GM21447 (cell line): ENCODE results near the gene ZNF664.
"Not testable (repeated sequence)": the region's sequence is repeated elsewhere in the genome, so short reads cannot be mapped to it uniquely, and the experiment has no call there.

Experiments
- ATAC-seq: cut with Tn5 transposase; IDR thresholded peaks from one replicate; pipeline ENCODE4 v1.9.1; 2021; ENCODE audit not compliant: unreplicated experiment

Gene ZNF664

DNA sequence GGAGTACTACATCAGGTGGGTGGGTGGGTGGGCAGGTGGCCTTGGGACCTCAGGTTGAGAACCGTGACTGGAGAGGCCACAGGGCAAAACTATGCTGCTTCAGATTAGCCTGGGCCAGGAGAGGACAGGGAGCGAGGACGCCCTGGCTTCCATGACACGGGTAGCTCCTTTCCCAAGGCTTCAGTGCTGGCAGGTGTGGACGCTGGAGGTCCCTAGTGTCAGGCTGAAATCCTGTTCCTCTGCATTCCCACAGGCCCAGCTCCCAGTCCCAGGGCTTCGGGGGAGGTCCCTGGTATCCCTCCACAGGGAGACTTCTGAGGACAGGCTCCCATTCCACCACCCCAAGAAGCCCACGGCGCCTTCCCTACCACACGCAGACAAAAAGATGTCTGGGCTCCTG lies 32.0 kb upstream of the ZNF664 start:
- ATAC-seq: no peak

DNA sequence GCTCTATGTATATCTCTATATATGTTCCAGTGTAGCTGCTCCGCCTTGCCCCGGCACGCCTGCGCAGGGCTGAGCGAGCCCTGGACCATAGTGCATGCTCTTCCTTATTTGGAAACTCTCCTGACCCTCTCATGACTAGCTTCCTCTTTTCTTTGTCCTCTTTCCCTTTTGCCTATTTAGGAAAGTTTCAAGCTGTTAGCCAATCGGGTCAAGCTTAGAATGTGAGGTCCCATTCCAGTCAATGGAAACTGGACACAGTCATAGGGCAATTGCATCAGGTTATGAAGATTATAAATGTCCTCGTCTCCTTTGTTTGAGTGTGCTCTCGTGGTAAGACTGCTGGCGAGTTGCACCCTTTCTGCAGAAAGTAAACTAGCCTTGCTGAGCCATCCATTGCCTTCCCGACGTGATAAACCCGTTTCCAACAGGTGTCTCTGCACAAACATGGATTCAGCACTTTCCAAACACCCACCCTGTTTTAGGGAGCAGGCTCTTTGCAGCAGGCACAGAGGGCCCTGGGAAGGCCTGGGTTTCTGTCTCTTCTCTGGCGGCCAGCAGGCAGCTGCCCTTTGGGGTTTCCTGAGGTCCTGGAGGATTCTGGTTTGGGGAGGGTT lies 31.3 kb upstream of the ZNF664 start:
- no peak for ATAC-seq

DNA sequence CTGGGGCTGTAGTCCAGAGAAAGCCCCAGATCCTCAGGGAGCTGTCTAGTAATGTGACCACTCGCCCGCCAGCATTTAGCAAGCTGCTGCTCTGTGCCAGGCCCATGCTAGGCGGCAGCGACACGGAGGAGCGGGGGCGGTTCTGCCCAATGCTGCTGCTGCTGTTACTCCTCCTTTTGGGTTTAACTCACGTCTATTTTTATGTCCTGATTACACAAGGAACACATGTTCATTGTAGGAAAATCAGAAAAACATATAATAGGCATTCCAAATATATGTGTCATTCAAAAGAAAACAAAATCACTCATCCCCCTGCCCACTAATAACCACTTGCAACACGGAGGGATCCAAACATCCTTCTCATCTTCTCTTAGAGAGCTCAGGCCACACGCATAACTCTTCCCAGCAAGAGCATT lies 30.8 kb upstream of the ZNF664 start:
- ATAC-seq: no peak

DNA sequence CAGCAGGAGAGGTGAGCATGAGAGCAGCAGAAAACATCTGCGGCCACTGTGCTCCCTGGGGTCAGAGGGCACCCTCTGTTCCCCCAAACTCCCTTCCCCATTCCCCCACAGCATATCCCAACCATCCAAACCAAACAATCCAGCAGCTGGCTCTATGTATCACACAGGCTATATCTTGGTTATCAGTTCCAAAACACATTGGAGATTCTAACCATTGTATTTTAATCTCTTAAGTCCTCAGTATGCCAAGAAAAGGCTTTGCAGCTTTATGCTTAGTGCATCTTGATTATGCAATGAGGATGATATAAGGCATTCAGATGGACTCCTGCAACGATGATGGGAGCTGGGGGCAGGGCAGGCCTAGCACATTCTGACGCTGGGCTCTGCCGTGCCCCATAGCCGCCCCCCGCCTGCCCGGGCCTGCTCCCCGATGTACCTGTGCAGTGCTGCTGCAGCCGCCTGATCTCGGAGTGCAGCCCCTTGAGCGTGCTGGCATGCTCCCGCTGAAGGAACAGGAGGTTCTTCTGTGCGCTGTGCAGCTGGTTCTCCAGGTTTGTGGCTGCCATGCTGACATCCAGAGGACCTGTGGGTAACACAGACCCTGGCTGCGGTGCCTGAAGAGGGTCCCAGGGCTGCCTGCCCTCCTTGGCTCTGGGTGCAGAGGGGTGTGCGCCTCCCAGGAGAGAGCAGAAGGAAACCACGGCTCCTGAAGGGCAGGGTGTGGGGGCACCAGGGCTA lies 29.9 kb upstream of the ZNF664 start:
- ATAC-seq: no peak

DNA sequence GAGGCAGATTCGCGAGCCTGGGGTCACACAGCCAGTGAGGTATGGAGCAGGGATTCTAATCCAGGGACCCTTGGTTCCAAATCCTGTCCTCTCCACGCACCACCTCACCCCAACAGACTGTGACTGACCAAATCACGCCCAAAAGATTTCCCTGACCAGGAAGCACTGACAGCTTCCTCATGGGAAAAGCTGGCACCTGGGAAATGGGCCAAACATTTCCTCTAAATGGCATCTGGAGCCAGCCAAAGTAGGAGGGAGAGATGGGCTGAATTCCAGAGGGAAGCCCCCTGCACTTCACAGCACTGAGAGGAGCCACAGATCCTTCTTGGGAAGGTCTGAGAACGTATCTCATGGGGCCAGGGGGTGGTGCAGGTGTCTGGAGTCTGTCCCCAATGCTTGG lies 29.2 kb upstream of the ZNF664 start:
- ATAC-seq: no peak

DNA sequence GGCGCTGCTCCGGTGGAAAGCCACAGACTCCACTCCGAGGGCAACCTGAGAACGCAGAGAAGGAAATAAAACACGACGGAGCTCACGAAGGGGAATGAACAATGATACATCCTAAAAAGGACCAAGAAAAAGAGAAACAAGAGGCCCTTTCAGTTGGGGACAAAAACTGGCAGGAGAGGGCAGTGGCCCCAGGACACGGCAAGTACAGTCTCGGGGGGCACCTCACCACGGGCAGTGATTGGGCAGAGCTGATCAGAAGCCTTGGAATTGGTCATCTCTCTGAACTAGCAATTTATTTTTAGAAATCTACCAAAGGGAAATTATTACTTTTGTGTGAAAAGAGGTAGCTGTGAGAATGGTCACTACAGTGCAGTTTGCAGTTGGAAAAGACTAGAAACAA lies 28.3 kb upstream of the ZNF664 start:
- no peak for ATAC-seq

DNA sequence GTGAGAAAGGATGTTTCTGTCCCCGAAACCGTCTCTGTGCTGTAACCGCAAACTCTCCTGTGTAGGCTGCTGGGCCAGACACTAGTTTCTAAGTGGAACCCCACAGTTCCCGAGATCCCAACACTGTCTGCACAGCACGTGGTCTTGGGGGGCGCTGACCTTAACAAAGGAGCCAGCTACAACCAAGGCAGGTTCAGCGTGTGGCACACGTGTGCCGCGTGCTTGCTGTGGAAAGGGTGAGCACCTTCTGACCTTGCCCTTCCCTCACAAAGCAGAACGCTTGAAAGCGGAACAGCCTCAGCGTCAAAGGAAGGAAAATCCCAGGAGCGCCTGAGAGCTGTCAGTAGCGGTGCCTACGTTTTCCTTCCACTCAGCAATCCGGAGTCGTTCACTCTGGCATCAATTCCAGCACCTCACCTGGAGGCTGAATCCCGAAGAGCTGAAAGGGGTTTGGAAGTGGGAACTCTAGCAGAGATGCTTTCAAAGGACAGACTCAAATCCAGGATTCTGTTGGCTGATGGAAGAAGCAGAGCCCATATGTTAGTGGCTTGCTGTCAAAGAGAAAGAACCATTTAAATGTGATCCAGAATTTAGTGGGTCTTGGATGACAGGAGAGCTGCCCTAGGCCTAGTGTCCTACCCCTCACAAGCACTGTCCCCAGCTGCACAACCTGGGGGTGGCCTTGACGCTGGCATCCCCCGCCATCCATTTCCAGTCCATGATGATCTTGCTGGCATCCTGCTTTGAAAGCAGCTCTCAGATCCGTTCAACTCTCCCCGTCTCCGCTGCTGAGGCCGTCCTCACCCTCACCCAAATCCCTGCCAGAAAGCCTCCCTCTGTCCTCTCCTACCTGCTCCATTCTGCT lies 27.5 kb upstream of the ZNF664 start:
- no peak for ATAC-seq

DNA sequence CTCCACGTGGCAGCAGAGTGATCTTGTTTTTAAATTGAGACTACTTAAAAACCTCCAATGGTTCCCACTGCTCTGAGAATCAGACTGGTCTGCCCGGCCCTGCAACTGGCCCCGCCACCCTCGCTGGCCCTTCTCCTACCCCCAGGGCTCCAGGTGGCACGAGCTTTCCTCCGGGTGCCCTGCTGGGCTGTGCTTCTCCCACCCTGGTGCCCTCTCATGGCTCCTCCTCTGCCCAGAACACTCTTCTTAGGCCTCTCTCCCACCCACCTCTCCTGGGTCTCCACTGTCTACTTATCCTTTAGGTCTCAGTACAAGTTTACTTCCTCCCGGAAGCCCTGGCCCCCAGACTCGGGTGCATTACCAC lies 26.9 kb upstream of the ZNF664 start:
- ATAC-seq: no peak

DNA sequence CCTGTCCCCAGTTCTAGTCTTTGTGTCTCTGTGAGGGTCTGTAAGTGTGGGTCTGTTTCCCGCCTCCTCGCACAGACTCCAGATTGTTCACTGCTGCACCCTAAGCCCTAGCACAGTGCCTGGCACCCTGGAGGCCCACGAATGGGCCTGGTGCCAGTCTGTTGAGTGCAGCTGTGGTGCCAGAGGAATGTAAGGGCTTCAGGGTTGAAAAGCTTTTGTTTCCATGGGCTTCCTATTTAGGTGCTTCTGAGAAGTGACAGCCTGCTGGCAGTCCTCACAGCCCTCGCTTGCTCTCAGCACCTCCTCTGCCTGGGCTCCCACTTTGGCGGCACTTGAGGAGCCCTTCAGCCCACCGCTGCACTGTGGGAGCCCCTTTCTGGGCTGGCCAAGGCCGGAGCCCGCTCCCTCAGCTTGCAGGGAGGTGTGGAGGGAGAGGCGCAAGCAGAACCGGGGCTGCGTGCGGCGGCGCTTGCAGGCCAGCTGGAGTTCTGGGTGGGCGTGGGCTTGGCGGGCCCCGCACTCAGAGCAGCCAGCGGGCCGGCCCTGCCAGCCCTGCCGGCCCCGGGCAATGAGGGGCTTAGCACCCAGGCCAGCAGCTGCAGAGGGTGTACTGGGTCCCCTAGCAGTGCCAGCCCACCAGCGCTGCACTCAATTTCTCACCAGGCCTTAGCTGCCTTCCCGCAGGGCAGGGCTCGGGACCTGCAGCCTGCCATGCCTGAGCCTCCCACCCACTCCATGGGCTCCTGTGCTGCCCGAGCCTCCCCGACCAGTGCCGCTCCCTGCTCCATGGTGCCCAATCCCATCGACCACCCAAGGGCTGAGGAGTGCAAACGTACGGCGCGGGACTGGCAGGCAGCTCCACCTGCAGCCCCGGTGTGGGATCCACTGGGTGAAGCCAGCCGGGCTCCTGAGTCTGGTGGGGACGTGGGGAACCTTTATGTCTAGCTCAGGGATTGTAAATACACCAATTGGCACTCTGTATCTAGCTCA lies 26.2 kb upstream of the ZNF664 start:
- not testable (repeated sequence) for ATAC-seq

DNA sequence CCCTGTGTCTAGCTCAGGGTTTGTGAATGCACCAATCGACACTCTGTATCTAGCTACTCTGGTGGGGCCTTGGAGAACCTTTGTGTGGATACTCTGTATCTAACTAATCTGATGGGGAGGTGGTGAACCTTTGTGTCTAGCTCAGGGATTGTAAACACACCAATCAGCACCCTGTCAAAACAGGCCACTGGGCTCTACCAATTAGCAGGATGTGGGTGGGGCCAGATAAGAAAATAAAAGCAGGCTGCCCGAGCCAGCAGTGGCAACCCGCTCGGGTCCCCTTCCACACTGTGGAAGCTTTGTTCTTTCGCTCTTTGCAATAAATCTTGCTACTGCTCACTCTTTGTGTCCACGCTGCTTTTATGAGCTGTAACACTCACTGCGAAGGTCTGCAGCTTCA lies 25.5 kb upstream of the ZNF664 start:
- ATAC-seq: not testable (repeated sequence)

DNA sequence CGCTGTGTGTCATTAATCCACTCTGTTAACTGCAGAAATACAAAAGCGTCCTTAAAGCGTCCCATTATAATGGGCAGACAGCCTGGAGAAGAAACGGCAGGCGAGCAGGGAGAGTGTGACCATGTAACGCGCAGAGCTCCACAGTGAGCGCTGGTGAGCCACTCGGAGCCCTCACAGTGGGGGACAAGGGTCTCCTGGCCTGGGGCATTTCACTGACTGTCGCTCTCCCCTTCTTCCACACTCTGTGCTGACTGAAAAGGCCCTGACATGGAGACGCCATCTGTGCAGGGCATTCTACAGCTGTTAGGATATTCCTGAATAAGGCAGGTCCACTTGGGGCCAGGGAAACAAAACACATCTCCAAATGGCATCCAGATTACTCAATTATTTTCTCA lies 24.6 kb upstream of the ZNF664 start:
- ATAC-seq: no peak

DNA sequence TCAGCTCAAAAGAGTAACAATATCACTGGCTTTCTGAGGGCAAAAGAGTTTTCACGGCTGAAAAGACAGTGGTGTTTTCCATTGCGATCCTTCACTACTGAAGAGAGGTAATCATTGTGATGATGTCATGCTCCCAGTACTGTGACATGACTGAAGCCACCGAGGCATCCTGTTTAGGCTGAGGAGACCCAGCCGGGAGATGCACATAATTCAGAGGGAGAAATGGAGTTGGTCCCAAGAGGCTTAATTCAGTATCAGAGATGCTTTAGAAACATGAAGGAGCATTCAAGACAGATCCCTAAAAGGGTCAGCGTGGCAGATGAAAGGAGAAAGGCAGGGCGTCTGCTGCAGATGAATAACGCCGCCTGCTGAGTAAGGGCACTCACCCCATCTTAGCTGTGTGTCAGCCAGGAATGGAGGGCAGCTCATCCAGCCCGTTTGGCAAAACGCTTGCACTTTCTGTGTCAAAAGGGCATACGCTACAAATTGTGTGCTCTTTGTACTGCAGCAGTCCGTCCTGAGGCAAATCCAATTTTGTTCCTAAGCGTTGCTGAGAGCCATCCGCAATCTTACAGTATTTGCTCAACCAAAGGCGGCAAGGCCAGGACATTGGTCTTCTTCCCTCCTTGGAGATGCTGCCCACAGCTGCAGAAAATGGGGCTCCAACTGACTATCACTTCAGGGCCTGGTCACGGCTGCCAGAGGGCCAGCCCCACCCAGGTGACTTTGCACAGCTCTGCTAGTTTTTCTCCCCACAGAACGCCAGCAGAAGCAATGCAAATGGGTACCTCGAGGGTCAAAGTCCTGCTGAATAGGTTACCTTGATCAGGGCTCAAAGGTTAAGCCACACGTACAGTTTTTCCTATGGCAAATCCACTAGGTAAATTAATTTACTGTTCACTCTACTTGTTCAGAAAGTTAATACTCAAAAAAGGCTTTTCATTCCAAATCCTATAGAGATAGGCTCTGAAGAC lies 23.9 kb upstream of the ZNF664 start:
- ATAC-seq: no peak

DNA sequence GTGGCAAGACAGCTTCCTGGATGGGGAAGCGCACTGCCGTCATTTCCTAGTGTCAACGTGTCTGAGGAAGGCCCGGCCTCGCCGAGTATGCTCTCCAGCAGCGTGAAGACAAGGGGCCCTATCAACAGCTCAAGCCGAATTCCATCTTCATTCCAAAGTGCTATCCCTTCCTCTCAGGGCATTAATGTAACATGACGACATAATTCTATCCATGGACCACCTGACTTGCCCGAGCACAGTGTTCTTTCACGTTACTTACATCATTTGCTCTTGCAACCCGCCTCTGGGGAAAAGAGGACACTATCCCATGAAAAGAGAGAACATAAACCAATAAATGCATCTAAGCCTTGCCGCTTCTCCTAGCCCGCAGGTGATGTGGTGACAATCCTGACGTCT lies 23.2 kb upstream of the ZNF664 start:
- no peak for ATAC-seq

DNA sequence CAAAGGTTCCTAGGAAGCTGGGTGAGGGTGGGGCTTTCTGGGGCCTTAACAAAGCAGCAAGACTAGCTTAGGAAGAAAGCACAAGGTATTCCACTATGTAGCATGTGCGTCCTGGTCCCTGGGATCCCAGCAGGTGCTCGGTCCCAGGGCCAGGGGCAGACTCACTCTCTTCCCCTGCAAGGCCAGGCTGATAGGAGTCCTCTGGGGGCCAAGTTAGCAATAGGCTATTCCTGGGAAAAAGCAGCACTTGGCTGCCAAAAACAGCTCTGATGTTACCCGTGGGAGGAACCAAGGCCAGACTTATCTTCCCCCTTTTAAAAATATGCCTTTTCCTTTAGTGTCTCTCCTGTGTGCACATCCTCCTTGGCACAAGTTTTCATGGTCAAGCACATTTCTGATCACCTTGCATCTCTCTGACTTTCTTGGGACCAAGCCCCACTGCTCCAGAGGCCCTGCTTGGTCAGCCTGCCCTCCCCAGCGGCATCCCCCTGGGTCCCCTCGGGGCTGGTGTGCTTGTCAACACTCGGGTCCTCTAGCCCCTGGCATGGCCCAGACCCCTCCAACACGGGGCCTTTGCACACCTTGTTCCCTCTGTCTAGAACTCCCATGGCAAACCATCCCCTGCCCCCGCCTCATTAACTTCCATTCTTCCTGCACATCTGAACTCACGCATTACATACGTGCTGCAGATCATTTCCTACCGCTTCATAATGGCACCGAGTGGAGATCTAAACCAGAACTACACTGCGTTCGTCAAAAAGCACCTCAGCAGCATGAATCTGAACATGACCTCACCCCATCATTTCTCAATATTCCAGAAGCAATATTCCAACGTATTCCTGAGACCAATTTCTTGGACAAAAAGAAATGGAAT lies 22.3 kb upstream of the ZNF664 start:
- ATAC-seq: no peak

DNA sequence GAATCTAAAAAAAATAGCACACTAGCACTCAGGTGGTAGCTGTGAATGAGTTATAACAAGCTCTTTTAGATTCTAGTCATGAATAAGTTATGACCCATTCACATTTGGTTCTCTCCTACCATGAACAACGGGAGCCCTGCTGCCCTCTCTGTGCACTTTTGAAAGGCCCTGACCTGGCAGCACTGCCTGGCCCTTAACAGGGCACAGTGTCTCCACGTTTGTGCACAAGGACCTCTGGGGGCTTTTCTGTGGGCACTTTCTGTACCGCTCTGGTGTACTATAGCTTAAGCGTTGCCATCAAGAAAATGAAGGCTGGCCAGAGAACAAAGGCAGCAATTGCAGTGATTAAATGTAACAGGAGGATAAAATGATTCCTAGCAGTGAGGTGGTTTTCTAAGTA lies 21.5 kb upstream of the ZNF664 start:
- no peak for ATAC-seq

DNA sequence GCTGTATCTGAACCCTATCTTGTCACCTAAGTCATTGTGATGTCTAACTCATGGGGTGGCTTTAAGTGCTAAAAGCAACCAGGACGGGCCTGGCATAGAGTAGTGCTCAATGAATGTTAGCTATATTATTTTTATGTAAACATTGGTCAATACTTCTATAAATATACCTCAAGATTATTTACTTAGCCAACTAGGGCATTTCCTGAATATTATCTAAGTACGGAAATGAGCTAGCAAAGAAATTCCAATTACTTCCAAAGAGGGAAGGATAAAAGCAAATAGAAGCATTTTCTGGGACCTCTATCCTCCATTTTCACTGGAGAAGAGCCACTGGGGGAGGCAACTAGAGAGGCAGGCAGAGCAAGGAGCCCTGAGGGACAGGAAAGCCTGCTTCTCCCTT lies 21.0 kb upstream of the ZNF664 start:
- no peak for ATAC-seq

DNA sequence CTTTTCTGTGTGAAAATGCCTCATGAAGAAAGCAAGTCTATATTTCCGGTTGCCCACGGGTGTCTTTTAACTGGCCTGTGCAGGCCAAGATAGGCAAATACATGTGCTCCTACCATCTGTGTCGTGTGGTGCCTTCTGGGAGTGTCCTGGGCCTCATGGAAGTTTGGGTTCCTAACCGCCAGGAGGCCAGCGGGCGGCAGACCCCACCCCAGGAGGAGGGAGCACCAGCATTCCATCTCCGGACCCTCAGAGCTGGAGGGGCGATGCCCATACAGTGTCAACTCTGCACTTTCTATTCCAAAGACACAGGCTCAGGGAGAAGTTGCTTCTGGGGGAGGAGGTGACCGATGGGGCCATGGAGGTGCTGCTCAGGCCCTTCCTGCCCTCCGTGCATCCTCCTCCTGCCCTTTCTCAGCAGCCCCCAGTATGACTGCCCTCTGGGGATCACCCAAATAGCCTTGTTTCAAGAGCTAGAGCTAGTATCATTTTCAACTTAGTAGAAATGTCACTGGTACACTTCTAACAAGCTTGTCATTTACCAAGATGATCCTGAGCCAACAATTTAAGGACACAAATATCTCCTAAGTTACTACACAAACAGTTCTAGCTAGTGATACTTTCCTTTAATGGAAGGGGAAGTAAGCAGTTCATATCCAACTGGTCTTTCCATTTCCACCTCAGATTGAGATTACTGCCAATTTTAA lies 18.2 kb upstream of the ZNF664 start:
- ATAC-seq: no peak

DNA sequence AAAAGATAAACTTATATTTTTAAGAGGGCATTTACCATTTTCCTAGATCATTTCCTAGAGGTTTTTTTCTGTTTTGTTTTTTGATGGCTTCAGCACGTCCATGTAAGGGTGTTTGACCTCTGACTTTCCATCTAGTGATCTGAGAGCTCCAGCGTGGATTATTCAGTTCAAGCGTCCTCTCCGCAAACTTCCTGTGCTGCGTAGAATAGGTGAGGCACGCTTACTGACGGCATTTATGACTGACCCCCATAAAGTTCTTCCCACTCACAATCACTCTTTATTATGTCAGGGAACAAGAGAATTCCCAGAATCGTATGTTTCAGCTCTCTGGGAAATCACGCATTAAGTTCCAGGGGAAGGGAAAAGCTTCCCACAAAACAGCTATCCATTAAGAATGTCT lies 16.8 kb upstream of the ZNF664 start:
- no peak for ATAC-seq
